Measurements from ENCODE around the gene INPP4B.

DNA sequence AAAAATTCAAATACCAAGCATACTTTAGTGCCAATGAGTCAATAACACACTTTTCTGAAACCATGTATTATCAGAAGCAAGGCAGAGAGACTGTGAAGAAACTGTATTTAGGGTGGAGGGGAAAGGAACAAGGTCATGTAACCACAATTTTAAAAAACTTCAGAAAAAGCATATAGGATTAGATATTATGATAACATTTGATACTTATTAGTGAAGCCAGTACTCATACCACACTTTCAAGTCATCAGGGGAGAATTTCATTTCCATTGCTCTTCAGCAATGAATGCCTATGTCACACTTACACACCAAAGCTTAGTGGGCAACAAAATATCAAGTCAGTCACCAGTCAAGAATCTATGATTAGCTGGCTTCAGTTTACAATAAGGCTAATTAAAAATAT, 607.5 kb downstream of the INPP4B start:
- no peak for TF ChIP-seq CEBPB (IDR thresholded peaks at IDR 0.05; ENCODE audit: low read depth)
- TF ChIP-seq EZH2 (IDR thresholded peaks at IDR 0.05), result no peak
- no peak for TF ChIP-seq YY1 (IDR thresholded peaks at IDR 0.05; ENCODE audit: extremely low read depth, insufficient replicate concordance, low read depth, low read length)
- TF ChIP-seq TCF7L2 (IDR thresholded peaks at IDR 0.05; ENCODE audit: borderline replicate concordance, extremely low read depth, insufficient read depth, insufficient read length), result no peak
- no peak for TF ChIP-seq CTCF (IDR thresholded peaks at IDR 0.05 in 2 of 3, conservative IDR thresholded peaks at IDR 0.05 in 1 of 3; ENCODE audit: borderline replicate concordance in 1 of 3, insufficient read depth in 1 of 3, low read depth in 2 of 3, low read length in 2 of 3)
